ENCODE results near the gene DUSP7. TPM values are rescaled to one million over a fixed set of nuclear protein-coding genes. Genes with fewer than 3 reads are reported as not detected.

DUSP7 gene
- total RNA-seq, 5 donors from 2014 or later (not counting 1 experiment from before 2014, with no cell fraction given): 11.3 to 41.3 (median 39.0) TPM

Other genes with a start within 250 kb of the DUSP7 start
- gene IQCF2, start 195.0 kb downstream of the DUSP7 start, total RNA-seq: not detected
- not detected for gene IQCF5, start 181.0 kb downstream of the DUSP7 start, total RNA-seq
- gene IQCF1, start 153.2 kb downstream of the DUSP7 start, total RNA-seq: not detected
- gene RRP9, start 114.7 kb downstream of the DUSP7 start, total RNA-seq: 10 to 100 TPM; 11.4 to 20.5 (median 18.3) TPM
- gene PARP3, start 114.2 kb downstream of the DUSP7 start, total RNA-seq: 10 to 100 TPM in 3 of 5 donors, 1 to 10 TPM in 2; 8.7 to 16.3 (median 12.4) TPM
- gene GPR62, start 101.2 kb downstream of the DUSP7 start, total RNA-seq: not detected
- 10 to 100 TPM; 11.7 to 33.3 (median 26.6) TPM for gene PCBP4, start 89.1 kb downstream of the DUSP7 start, total RNA-seq
- 10 to 100 TPM; 55.7 to 86.4 (median 78.5) TPM for gene ABHD14B, start 82.5 kb downstream of the DUSP7 start, total RNA-seq
- 10 to 100 TPM; 14.3 to 26.5 (median 20.8) TPM for gene ABHD14A, start 81.5 kb downstream of the DUSP7 start, total RNA-seq
- gene ACY1, start 73.0 kb downstream of the DUSP7 start, total RNA-seq: 10 to 100 TPM in 3 of 5 donors, 1 to 10 TPM in 2; 6.2 to 19.0 (median 13.3) TPM
- gene RPL29, start 60.7 kb downstream of the DUSP7 start, total RNA-seq: 1,000 to 10,000 TPM; 1,518 to 1,711 (median 1,629) TPM
- 1 to 10 TPM in 3 of 5 donors, under 1 TPM in 2; 0.91 to 1.9 (median 1.7) TPM for gene POC1A, start 97.9 kb upstream of the DUSP7 start, total RNA-seq
- gene ALAS1, start 141.6 kb upstream of the DUSP7 start, total RNA-seq: 10 to 100 TPM; 12.2 to 32.7 (median 27.1) TPM
- gene TLR9, start 169.1 kb upstream of the DUSP7 start, total RNA-seq: 1 to 10 TPM in 3 of 5 donors, under 1 TPM in 1, not detected in 1; 0.54 to 2.9 (median 2.1) TPM
- 10 to 100 TPM; 49.8 to 99.9 (median 88.3) TPM for gene TWF2, start 182.6 kb upstream of the DUSP7 start, total RNA-seq
- 10 to 100 TPM; 63.4 to 78.1 (median 73.4) TPM for gene PPM1M, start 189.2 kb upstream of the DUSP7 start, total RNA-seq
- 100 to 1,000 TPM; 119 to 159 (median 154) TPM for gene WDR82, start 222.1 kb upstream of the DUSP7 start, total RNA-seq
- 10 to 100 TPM; 36.7 to 42.5 (median 37.5) TPM for gene GLYCTK, start 231.3 kb upstream of the DUSP7 start, total RNA-seq

Data from T-cell (primary cell).